K562 (cell line): Measurements from ENCODE around the gene HAPLN2. TPM values are rescaled to one million over a fixed set of nuclear protein-coding genes. Genes with fewer than 3 reads are reported as not detected.
A peak's percentile ranks its signal among the peaks of the same experiment; 100 is the strongest.

Source experiments
- ATAC-seq: fragments of 200-7000 bp; cut with Tn5 transposase; 3 replicates; pipeline ENCODE4 v1.9.1; 2020; ENCODE audit warnings: moderate library complexity
- BruUV-seq: library from RNA; stranded (reverse); fragments of 400-500 nt; replicated peaks from 2 replicates; lab custom pipeline; 2021; lab: Mats Ljungman, UMichigan
- CTCF ChIA-PET: fragments of 300-600 bp; formaldehyde crosslinking; extraction: SDS; loops from one replicate; lab custom pipeline; 2021; ENCODE audit warnings: low intra/inter-chr PET ratio; lab: Yijun Ruan, JAX
- POLR2A ChIA-PET: fragments of 300-600, 350-650 bp; sonication (Branson Sonifier 250); formaldehyde crosslinking; extraction: SDS; loops from one replicate; lab custom pipeline; 2021; ENCODE audit warnings: antibody characterized with exemption, inconsistent platforms; lab: Yijun Ruan, JAX
- DNase-seq, 4 experiments: peaks; one replicate each; pipeline versions ENCODE4 v3.0.0 to v3.0.0-alpha.2; 2011 to 2018; ENCODE audit warnings: low spot score in 3 of 4, mixed read lengths in 3 of 4; ENCODE audit errors: extremely low read depth in 1 of 4
- FAIRE-seq: peaks from 2 replicates; lab custom pipeline; 2011; peaks lifted over from hg19 to GRCh38; lab: Jason Lieb, UNC
- H2AFZ ChIP-seq: 2 replicates; pipeline ENCODE4 v1.6.0; 2011; ENCODE audit warnings: low read depth, low read length, control low read depth, inconsistent platforms
- H3K27ac ChIP-seq: fragments of 200-600 bp; 3 replicates; pipeline ENCODE4 v1.8.0; 2011; ENCODE audit warnings: low read depth, mild to moderate bottlenecking, control low read depth, inconsistent platforms, low read length, moderate library complexity, mixed read lengths; ENCODE audit errors: extremely low read depth
- H3K27me3 ChIP-seq, 2 experiments: fragments of 300-600 bp in 1 of 2; 2 replicates in 1 of 2; 3 replicates in 1 of 2; pipeline versions ENCODE4 v1.6.0 to v1.8.0; 2011; ENCODE audit warnings: inconsistent platforms in 2 of 2, low read length in 2 of 2, mild to moderate bottlenecking in 1 of 2, mixed read lengths in 1 of 2, moderate library complexity in 1 of 2; ENCODE audit not compliant: control insufficient read depth in 2 of 2, insufficient read depth in 2 of 2
- H3K36me3 ChIP-seq: fragments of 300-600 bp; 3 replicates; pipeline ENCODE4 v1.8.0; 2011; ENCODE audit warnings: mild to moderate bottlenecking, low read length, inconsistent platforms; ENCODE audit not compliant: control insufficient read depth, insufficient read depth
- H3K4me1 ChIP-seq, 2 experiments: fragments of 200-600 bp in 1 of 2; replicated peaks in 1 of 2; 2 replicates in 1 of 2; 3 replicates in 1 of 2; pipeline versions ENCODE4 v1.5.1 to v1.8.0; 2011; ENCODE audit warnings: inconsistent platforms in 2 of 2, low read length in 2 of 2, mild to moderate bottlenecking in 1 of 2, mixed read lengths in 1 of 2, moderate library complexity in 1 of 2; ENCODE audit not compliant: control insufficient read depth in 2 of 2, insufficient read depth in 2 of 2
- H3K4me2 ChIP-seq: 2 replicates; pipeline ENCODE4 v1.6.1; 2011; ENCODE audit warnings: low read length, control low read depth, inconsistent platforms, mixed read lengths; ENCODE audit not compliant: insufficient read depth
- H3K4me3 ChIP-seq: fragments of 200-600 bp; sonication (generic), shearing (Covaris generic); 2 replicates; pipeline ENCODE4 v1.5.1; 2016; ENCODE audit warnings: control low read depth, inconsistent platforms
- H3K79me2 ChIP-seq: fragments of 200-600 bp; 3 replicates; pipeline ENCODE4 v1.8.0; 2011; ENCODE audit warnings: low read length, inconsistent platforms; ENCODE audit not compliant: control insufficient read depth, insufficient read depth
- H3K9ac ChIP-seq, 2 experiments: 2 replicates each; pipeline versions ENCODE4 v1.6.0 to v1.6.1; 2011; ENCODE audit warnings: low read depth in 2 of 2, low read length in 2 of 2, control low read depth in 1 of 2, inconsistent platforms in 1 of 2, mild to moderate bottlenecking in 1 of 2, mixed read lengths in 1 of 2; ENCODE audit not compliant: insufficient read depth in 1 of 2
- H3K9me1 ChIP-seq: one replicate; pipeline ENCODE4 v1.6.0; 2011; ENCODE audit warnings: inconsistent platforms, mild to moderate bottlenecking, low read length, moderate library complexity; ENCODE audit not compliant: control insufficient read depth, insufficient read depth
- H3K9me3 ChIP-seq: replicated peaks from 2 replicates; pipeline ENCODE4 v1.5.1; 2011; ENCODE audit warnings: low read depth, low read length, inconsistent platforms; ENCODE audit not compliant: control insufficient read depth, insufficient read depth
- H4K20me1 ChIP-seq: replicated peaks from 2 replicates; pipeline ENCODE4 v1.6.1; 2011; ENCODE audit warnings: low read length, inconsistent platforms, mixed read lengths; ENCODE audit not compliant: control insufficient read depth, insufficient read depth
- CHD1 ChIP-seq: fragments of 200-600 bp; sonication (generic); IDR thresholded peaks from one replicate; pipeline ENCODE4 v1.6.1; 2012; ENCODE audit warnings: mild to moderate bottlenecking, moderate library complexity, low read length, inconsistent platforms
- RFX1 ChIP-seq: fragments of 450-650 bp; IDR thresholded peaks from 2 replicates; pipeline ENCODE4 v1.6.1; 2016; ENCODE audit warnings: mild to moderate bottlenecking, moderate library complexity
- WGBS: fragments of 100-300 bp; shearing (Covaris generic); methylation state at CpG from one replicate; pipeline ENCODE4 v1.1.6; 2016; ENCODE audit warnings: low coverage, mixed read lengths; ENCODE audit not compliant: insufficient coverage; ENCODE audit errors: missing lambda C conversion rate; 5-methylcytosine and 5-hydroxymethylcytosine counted together
- in situ Hi-C: fragments of 300-500 bp; cut with MboI; formaldehyde crosslinking; loops from 4 replicates; pipeline ENCODE4 v1.15.0; 2018; ENCODE audit warnings: inconsistent platforms, mixed read lengths
- intact Hi-C: fragments of 100-400 bp; cut with micrococcal nuclease; formaldehyde crosslinking; loops from 2 replicates; pipeline ENCODE4 v1.14.2; 2022
- polyA plus RNA-seq, 8 experiments: library from polyadenylated mRNA; depleted of rRNA in 4 of 8; stranded (reverse) in 5 of 8; unstranded in 3 of 8; fragments of >200 nt; fragmentation: Nextera tagmentation in 2 of 8; fragmentation: Illumina TruSeq in 1 of 8; extraction: Ambion mirVana in 2 of 8; extraction: Trizol in 1 of 8; gene quantifications; 2 replicates each; pipeline versions ENCODE4 v1.2.1 to v1.2.3, GENCODE V29; 2011 to 2014; ENCODE audit warnings: inconsistent platforms in 1 of 8, missing spikeins in 1 of 8
- total RNA-seq, 7 experiments: library from RNA; depleted of rRNA in 6 of 7; stranded (reverse); fragments of >200 nt in 6 of 7; fragmentation: Illumina TruSeq in 2 of 7; extraction: Trizol in 2 of 7; gene quantifications; 2 replicates each; pipeline versions ENCODE4 v1.2.1 to v1.2.3, GENCODE V29; 2011 to 2021; ENCODE audit warnings: low replicate concordance in 1 of 7
- TF ChIP-seq, protein P1 (sequence below): sonication (generic); formaldehyde crosslinking; IDR thresholded peaks from 2 replicates; pipeline ENCODE4 v1.8.0; 2022; ENCODE audit warnings: missing genetic modification reagents, mild to moderate bottlenecking, borderline replicate concordance
- TF ChIP-seq, protein P2 (sequence below), 2 experiments: IDR thresholded peaks in 1 of 2; conservative IDR thresholded peaks in 1 of 2; 2 replicates each; pipeline ENCODE4 v1.6.1; 2016; ENCODE audit warnings: low read depth in 2 of 2, mild to moderate bottlenecking in 1 of 2, missing compliant biosample characterization in 1 of 2, missing genetic modification characterization in 1 of 2, moderate library complexity in 1 of 2
- TF ChIP-seq, protein P3 (sequence below): fragments of 450-650 bp; IDR thresholded peaks from 2 replicates; pipeline ENCODE4 v1.6.1; 2016

HAPLN2 gene
- total and polyA plus RNA-seq, 9 of the 15 experiments (the other 6 are each of a cell fraction or from before 2014, with no cell fraction given): 0.14 to 5.2 (median 3.8) TPM; not detected in 4

DNA sequence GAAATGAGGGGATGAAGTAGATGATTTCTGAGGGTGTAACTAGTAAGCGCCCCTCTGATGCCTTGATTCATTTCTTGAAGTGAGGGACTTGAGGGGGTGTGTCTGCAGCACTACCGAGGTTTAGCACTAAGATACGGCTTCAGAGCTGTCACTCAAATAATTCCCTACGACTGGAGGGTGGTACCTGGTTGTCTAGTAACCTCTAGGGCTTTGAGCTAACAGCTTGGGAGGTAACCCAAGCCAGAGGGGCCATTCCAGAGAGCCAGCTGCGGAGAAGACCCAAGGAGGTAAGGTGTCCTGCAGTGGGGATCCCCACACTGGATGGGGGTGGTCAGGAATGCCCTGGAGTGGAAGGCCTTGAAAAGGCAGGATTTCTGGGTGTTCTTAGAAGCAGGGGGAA lies 39.7 kb upstream of the HAPLN2 start, which contains the start of gene TTC24:
Gene TTC24, plus strand, starts transcription at position 252 of the 400 bp plus-strand sequence. CDS start 1,642 bp downstream, outside the sequence.
- Histone ChIP-seq H3K27me3 (no peaks in the 10 kb centered on the region), H3K4me3 (no peak within 1 kb of the TSS), H3K9me3 (no peaks in the 10 kb centered on the region), H3K9ac (no peak within 1 kb of the TSS; a peak in 1 of 4 replicates), H3K9me1 (no peaks in the 10 kb centered on the region), H3K4me2 (no peak within 1 kb of the TSS), H2AFZ (peak within 1 kb of the TSS; percentile 51; the same call in 1 of the 2 replicates), H3K27ac (no peak within 1 kb of the TSS), H4K20me1 (no peaks in the 10 kb centered on the region), H3K36me3 (no peaks in the 10 kb centered on the region), H3K4me1 (peaks cover 0 to 7% of the 10 kb centered on the region in 2 experiments; a peak in 3 of 5 replicates), H3K79me2 (no peaks in the 10 kb centered on the region)
- peak in 1 of 4 experiments; percentile 31 for DNase-seq
- peak; percentile 51 for FAIRE-seq
- peak; percentile 65 for ATAC-seq
- in situ Hi-C loops (no loop called here), intact Hi-C loops (no loop called here)
- ChIA-PET POLR2A (interaction anchor here (0.6 to 1.6 kb wide), 3 partner anchors 12 to 14 kb away, joined by 3 to 11 read pairs (median 3); partner anchors contain the start of gene NAXE), CTCF (interaction anchor here (0.6 to 2.5 kb wide), 2 partner anchors 28 to 98 kb away, joined by 3 to 8 read pairs; no protein-coding TSS in a partner anchor)
- BruUV-seq: no TSS peak
- TF ChIP-seq, protein P1, sequence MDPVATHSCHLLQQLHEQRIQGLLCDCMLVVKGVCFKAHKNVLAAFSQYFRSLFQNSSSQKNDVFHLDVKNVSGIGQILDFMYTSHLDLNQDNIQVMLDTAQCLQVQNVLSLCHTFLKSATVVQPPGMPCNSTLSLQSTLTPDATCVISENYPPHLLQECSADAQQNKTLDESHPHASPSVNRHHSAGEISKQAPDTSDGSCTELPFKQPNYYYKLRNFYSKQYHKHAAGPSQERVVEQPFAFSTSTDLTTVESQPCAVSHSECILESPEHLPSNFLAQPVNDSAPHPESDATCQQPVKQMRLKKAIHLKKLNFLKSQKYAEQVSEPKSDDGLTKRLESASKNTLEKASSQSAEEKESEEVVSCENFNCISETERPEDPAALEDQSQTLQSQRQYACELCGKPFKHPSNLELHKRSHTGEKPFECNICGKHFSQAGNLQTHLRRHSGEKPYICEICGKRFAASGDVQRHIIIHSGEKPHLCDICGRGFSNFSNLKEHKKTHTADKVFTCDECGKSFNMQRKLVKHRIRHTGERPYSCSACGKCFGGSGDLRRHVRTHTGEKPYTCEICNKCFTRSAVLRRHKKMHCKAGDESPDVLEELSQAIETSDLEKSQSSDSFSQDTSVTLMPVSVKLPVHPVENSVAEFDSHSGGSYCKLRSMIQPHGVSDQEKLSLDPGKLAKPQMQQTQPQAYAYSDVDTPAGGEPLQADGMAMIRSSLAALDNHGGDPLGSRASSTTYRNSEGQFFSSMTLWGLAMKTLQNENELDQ (CRISPR knock-in tag): no peak
- TF ChIP-seq CHD1 (no peak), RFX1 (peak; percentile 24; the same call in 1 of the 2 replicates)
- TF ChIP-seq, protein P2, sequence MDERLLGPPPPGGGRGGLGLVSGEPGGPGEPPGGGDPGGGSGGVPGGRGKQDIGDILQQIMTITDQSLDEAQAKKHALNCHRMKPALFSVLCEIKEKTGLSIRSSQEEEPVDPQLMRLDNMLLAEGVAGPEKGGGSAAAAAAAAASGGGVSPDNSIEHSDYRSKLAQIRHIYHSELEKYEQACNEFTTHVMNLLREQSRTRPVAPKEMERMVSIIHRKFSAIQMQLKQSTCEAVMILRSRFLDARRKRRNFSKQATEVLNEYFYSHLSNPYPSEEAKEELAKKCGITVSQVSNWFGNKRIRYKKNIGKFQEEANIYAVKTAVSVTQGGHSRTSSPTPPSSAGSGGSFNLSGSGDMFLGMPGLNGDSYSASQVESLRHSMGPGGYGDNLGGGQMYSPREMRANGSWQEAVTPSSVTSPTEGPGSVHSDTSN (CRISPR knock-in tag; IDR thresholded peaks at IDR 0.05; ENCODE audit: low read depth): no peak; the same call in 1 of the 2 replicates
- TF ChIP-seq, protein P2 (tag; conservative IDR thresholded peaks at IDR 0.05; ENCODE audit: low read depth): peak; percentile 70
- TF ChIP-seq, protein P3, sequence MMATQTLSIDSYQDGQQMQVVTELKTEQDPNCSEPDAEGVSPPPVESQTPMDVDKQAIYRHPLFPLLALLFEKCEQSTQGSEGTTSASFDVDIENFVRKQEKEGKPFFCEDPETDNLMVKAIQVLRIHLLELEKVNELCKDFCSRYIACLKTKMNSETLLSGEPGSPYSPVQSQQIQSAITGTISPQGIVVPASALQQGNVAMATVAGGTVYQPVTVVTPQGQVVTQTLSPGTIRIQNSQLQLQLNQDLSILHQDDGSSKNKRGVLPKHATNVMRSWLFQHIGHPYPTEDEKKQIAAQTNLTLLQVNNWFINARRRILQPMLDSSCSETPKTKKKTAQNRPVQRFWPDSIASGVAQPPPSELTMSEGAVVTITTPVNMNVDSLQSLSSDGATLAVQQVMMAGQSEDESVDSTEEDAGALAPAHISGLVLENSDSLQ: peak; percentile 97
- WGBS: 26% methylated on average over 5 of the region's 5 CpGs
